Caco-2 (cell line): ENCODE measurements around the gene AKAP12. TPM values are rescaled to one million over a fixed set of nuclear protein-coding genes. Genes with fewer than 3 reads are reported as not detected.

Source experiments
- BruUV-seq: library from RNA; stranded (reverse); fragments of 400-500 nt; replicated peaks from 2 replicates; lab custom pipeline; 2021; lab: Mats Ljungman, UMichigan
- CTCF ChIA-PET: fragments of 300-600 bp; sonication (Branson Sonifier 250); formaldehyde crosslinking; loops from one replicate; lab custom pipeline; 2022; ENCODE audit warnings: antibody characterized with exemption; lab: Charles Lee
- POLR2A ChIA-PET: fragments of 300-600 bp; sonication (Branson Sonifier 250); formaldehyde crosslinking; loops from one replicate; lab custom pipeline; 2022; ENCODE audit warnings: antibody characterized with exemption; lab: Charles Lee
- DNase-seq, 2 experiments: peaks; one replicate each; pipeline versions ENCODE4 v3.0.0 to v3.0.0-alpha.2; 2020 to 2022
- H3K27me3 ChIP-seq: replicated peaks from 2 replicates; pipeline ENCODE4 v1.6.0; 2011; ENCODE audit warnings: low read length; ENCODE audit not compliant: control insufficient read depth, insufficient read depth
- H3K36me3 ChIP-seq: 2 replicates; pipeline ENCODE4 v1.5.1; 2011; ENCODE audit warnings: low read length; ENCODE audit not compliant: control insufficient read depth, insufficient read depth
- H3K4me1 ChIP-seq: fragments of 250-450 bp; sonication (Bioruptor Pico); 2 replicates; pipeline ENCODE4 v1.5.1; 2020; ENCODE audit warnings: mild to moderate bottlenecking
- H3K4me3 ChIP-seq: 2 replicates; pipeline ENCODE4 v1.5.1; 2011; ENCODE audit warnings: low read depth, mild to moderate bottlenecking, control low read depth, low read length
- H3K9me3 ChIP-seq: fragments of 250-450 bp; sonication (Bioruptor Pico); 2 replicates; pipeline ENCODE4 v1.5.1; 2020; ENCODE audit warnings: mild to moderate bottlenecking, moderate library complexity
- H3K27ac Mint-ChIP-seq: one replicate; pipeline ENCODE4 v1.8.0; 2022; ENCODE audit warnings: mixed read lengths; ENCODE audit not compliant: unreplicated experiment
- H3K27me3 Mint-ChIP-seq: one replicate; pipeline ENCODE4 v1.8.0; 2022; ENCODE audit warnings: mixed read lengths; ENCODE audit not compliant: insufficient read depth, unreplicated experiment
- H3K36me3 Mint-ChIP-seq: one replicate; pipeline ENCODE4 v1.8.0; 2022; ENCODE audit warnings: mild to moderate bottlenecking, mixed read lengths; ENCODE audit not compliant: insufficient read depth, unreplicated experiment
- H3K4me1 Mint-ChIP-seq: one replicate; pipeline ENCODE4 v1.8.0; 2022; ENCODE audit warnings: low read depth, mixed read lengths; ENCODE audit not compliant: unreplicated experiment
- H3K4me3 Mint-ChIP-seq: one replicate; pipeline ENCODE4 v1.8.0; 2022; ENCODE audit warnings: mild to moderate bottlenecking, moderate library complexity, mixed read lengths; ENCODE audit not compliant: unreplicated experiment
- H3K9me3 Mint-ChIP-seq: one replicate; pipeline ENCODE4 v1.8.0; 2022; ENCODE audit warnings: mixed read lengths; ENCODE audit not compliant: unreplicated experiment
- intact Hi-C: fragments of 100-400 bp; cut with micrococcal nuclease; formaldehyde crosslinking; loops from one replicate; pipeline ENCODE4 v1.10.0; 2022; ENCODE audit not compliant: unreplicated experiment
- total RNA-seq: library from RNA; stranded (reverse); gene quantifications from 2 replicates; pipeline ENCODE4 v1.2.3, GENCODE V29; 2022
- TF ChIP-seq, protein P1 (sequence below), 2 experiments: fragments of 200-600 bp in 1 of 2; IDR thresholded peaks; 1 replicate in 1 of 2; 2 replicates in 1 of 2; pipeline versions ENCODE4 v1.5.1 to v1.8.0; 2011 to 2022; ENCODE audit warnings: antibody characterized with exemption in 1 of 2, control low read depth in 1 of 2, inconsistent platforms in 1 of 2, low read depth in 1 of 2, low read length in 1 of 2, mild to moderate bottlenecking in 1 of 2, moderate library complexity in 1 of 2; ENCODE audit not compliant: insufficient read depth in 1 of 2, severe bottlenecking in 1 of 2, unreplicated experiment in 1 of 2

The AKAP12 gene
- total RNA-seq, 1 experiment from 2014 or later = 0.93 TPM

DNA sequence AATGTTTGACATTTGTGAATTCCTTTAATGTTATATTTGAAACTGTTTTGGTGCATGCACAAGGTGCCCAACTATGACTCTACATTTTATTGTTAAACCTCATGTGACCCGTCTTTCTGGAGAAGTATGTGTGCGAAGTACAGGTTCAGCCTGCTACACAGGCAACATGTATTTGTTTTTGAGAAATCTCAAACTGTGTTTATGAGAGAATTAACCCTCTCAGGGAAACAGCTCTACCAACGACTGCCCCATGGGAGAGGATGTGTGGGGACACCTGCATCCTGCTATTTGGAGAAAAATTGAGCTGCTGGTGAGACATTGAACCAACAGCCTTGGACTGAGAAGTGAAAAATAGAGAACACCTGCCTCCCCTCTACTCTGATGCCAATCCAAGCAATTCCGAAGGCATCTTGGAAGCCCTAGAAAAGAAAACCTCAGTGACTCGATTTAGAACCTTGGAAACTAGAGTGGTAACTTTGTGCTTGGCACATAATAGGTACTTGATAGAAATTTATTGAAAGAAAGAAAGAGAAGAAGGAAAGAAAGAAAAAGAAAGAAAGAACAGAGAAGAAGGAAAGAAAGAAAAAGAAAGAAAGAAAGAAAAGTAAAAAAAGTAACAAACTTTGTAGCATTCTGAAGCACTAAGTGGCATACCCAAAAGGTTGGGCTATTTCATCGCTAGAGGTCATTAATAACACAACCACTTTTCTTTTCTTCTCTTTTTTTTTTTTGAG is 2.9 kb upstream of the AKAP12 start:
- intact Hi-C loops = no loop called here
- POLR2A ChIA-PET = interaction anchor here (0.7 kb wide), 1 partner anchor 719 kb away, joined by 3 read pairs; no protein-coding TSS in a partner anchor
- no peak overlapping the region for H3K27ac Mint-ChIP-seq
- no peaks in the 10 kb centered on the region for H3K9me3 Mint-ChIP-seq
- BruUV-seq = no TSS peak
- no peaks in the 10 kb centered on the region for H3K4me1 Mint-ChIP-seq
- no peaks in the 10 kb centered on the region for H3K36me3 ChIP-seq
- CTCF ChIA-PET = no interaction called here
- no peaks in the 10 kb centered on the region for H3K9me3 ChIP-seq
- no peaks in the 10 kb centered on the region for H3K4me1 ChIP-seq
- H3K27me3 Mint-ChIP-seq = no peaks in the 10 kb centered on the region
- no peaks in the 10 kb centered on the region for H3K27me3 ChIP-seq
- no peaks in the 10 kb centered on the region for H3K36me3 Mint-ChIP-seq
- TF ChIP-seq, protein P1, sequence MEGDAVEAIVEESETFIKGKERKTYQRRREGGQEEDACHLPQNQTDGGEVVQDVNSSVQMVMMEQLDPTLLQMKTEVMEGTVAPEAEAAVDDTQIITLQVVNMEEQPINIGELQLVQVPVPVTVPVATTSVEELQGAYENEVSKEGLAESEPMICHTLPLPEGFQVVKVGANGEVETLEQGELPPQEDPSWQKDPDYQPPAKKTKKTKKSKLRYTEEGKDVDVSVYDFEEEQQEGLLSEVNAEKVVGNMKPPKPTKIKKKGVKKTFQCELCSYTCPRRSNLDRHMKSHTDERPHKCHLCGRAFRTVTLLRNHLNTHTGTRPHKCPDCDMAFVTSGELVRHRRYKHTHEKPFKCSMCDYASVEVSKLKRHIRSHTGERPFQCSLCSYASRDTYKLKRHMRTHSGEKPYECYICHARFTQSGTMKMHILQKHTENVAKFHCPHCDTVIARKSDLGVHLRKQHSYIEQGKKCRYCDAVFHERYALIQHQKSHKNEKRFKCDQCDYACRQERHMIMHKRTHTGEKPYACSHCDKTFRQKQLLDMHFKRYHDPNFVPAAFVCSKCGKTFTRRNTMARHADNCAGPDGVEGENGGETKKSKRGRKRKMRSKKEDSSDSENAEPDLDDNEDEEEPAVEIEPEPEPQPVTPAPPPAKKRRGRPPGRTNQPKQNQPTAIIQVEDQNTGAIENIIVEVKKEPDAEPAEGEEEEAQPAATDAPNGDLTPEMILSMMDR (IDR thresholded peaks at IDR 0.05; ENCODE audit: insufficient read depth in 1 of 2, low read depth in 1 of 2, low read length in 1 of 2, severe bottlenecking in 1 of 2, unreplicated experiment in 1 of 2) = no peak
- no peak overlapping the region for H3K4me3 ChIP-seq
- H3K4me3 Mint-ChIP-seq = no peak overlapping the region
- peak in 1 of 2 experiments; percentile 12 for DNase-seq

DNA sequence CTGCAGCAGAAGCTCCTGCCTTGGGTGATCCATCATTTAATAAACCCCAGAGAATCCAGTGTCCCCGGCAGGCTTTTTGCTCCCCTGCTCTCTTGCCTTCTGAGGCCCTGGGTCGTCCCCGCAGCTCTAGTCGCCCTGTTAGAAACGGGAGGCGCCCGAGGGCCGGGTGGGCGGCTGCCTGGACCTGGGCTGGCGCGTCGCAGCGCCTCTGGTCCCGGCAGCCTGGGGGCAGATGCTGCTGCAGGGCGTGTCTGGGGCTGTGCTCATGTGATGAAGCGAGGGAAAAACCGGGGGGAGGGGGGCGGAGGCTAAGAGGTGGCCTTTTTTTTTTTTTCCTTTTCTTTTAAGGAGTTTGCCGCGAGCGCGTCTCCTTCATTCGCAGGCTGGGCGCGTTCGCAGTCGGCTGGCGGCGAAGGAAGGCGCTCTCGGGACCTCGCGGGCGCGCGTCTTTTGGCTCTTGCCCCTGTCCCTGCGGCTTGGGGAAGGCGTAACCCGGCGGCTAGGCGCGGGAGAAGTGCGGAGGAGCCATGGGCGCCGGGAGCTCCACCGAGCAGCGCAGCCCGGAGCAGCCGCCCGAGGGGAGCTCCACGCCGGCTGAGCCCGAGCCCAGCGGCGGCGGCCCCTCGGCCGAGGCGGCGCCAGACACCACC is 394 bp downstream of the AKAP12 start:
- DNase-seq = peak in 1 of 2 experiments; percentile 49
- Mint-ChIP-seq H3K4me1 (peaks cover 14% of the 10 kb centered on the region), H3K36me3 (no peaks in the 10 kb centered on the region), H3K27ac (no peak overlapping the region), H3K27me3 (peaks cover 3% of the 10 kb centered on the region), H3K4me3 (peak overlapping the region; percentile 59), H3K9me3 (no peaks in the 10 kb centered on the region)
- intact Hi-C loops = no loop called here
- Histone ChIP-seq H3K27me3 (no peaks in the 10 kb centered on the region), H3K4me3 (no peak overlapping the region), H3K4me1 (no peaks in the 10 kb centered on the region; the same call in 1 of the 2 replicates), H3K9me3 (no peaks in the 10 kb centered on the region), H3K36me3 (no peaks in the 10 kb centered on the region)
- ChIA-PET POLR2A (interaction anchor here (0.6 kb wide), 1 partner anchor 51 kb away, joined by 4 read pairs; no protein-coding TSS in a partner anchor), CTCF (no interaction called here)
- TF ChIP-seq, protein P1 (IDR thresholded peaks at IDR 0.05; ENCODE audit: insufficient read depth in 1 of 2, low read depth in 1 of 2, low read length in 1 of 2, severe bottlenecking in 1 of 2, unreplicated experiment in 1 of 2) = no peak
- no TSS peak for BruUV-seq

DNA sequence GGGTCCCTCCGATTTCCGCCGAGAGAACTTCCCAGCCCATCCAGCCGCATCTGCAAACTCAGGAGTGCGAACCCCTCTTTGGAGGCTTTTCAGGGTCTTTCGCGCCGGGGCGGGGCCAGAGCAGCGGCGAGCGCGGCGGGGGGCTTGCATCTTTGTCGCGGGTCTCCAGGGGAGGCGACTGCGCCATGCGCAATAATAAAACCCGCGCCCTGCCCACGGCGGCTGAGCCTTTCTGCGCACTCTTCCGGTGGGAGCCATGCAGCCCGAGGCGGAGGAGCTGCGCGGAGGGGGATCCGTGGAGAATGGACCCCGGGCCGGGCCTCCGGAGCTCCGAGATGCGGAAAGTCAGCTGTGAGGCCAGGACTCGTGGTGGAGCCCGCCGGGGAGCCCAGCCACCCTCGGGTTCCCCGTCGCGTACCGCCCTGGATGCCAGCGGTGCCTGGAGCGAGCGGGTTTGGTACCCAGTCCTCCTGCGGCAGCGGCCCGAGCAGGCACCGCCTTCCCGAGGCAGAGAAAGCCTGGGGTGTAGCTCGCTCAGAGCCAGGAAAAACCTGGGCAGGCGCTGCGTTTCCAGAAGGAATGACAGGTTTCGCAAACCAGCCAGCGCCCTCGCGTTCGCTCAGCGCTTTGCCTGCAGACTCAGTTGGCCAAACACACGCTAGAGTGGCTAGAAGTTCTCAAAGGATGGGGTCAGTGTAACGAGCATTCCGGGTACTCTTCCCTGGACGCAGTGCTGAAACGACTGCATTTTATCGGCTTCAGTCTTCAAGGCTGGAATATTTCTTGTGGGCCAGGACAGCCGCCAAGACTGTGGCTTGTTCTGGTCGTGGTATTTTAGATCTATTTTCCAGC is 1.2 kb downstream of the AKAP12 start:
- H3K4me1 ChIP-seq = no peaks in the 10 kb centered on the region; the same call in 1 of the 2 replicates
- TF ChIP-seq, protein P1 (IDR thresholded peaks at IDR 0.05; ENCODE audit: insufficient read depth in 1 of 2, low read depth in 1 of 2, low read length in 1 of 2, severe bottlenecking in 1 of 2, unreplicated experiment in 1 of 2) = no peak
- peak overlapping the region; percentile 47 for H3K4me3 Mint-ChIP-seq
- no peak overlapping the region; the same call in 1 of the 2 replicates for H3K4me3 ChIP-seq
- no peaks in the 10 kb centered on the region for H3K27me3 ChIP-seq
- intact Hi-C loops = no loop called here
- ChIA-PET CTCF (no interaction called here), POLR2A (interaction anchor here (0.6 kb wide), 1 partner anchor 50 kb away, joined by 4 read pairs; no protein-coding TSS in a partner anchor)
- H3K27me3 Mint-ChIP-seq = peaks cover 3% of the 10 kb centered on the region
- no peaks in the 10 kb centered on the region for H3K36me3 ChIP-seq
- H3K9me3 Mint-ChIP-seq = no peaks in the 10 kb centered on the region
- H3K4me1 Mint-ChIP-seq = peaks cover 14% of the 10 kb centered on the region
- H3K36me3 Mint-ChIP-seq = no peaks in the 10 kb centered on the region
- no peaks in the 10 kb centered on the region for H3K9me3 ChIP-seq
- BruUV-seq = no TSS peak
- H3K27ac Mint-ChIP-seq = no peak overlapping the region
- DNase-seq = peak in 1 of 2 experiments; percentile 14
